ENCODE measurements around the gene ABCF1. TPM values are rescaled to one million over a fixed set of nuclear protein-coding genes. Genes with fewer than 3 reads are reported as not detected.

Gene ABCF1
- total and polyA plus RNA-seq, 3 donors from 2014 or later, result 63.2 to 104 (median 67.1) TPM

DNA sequence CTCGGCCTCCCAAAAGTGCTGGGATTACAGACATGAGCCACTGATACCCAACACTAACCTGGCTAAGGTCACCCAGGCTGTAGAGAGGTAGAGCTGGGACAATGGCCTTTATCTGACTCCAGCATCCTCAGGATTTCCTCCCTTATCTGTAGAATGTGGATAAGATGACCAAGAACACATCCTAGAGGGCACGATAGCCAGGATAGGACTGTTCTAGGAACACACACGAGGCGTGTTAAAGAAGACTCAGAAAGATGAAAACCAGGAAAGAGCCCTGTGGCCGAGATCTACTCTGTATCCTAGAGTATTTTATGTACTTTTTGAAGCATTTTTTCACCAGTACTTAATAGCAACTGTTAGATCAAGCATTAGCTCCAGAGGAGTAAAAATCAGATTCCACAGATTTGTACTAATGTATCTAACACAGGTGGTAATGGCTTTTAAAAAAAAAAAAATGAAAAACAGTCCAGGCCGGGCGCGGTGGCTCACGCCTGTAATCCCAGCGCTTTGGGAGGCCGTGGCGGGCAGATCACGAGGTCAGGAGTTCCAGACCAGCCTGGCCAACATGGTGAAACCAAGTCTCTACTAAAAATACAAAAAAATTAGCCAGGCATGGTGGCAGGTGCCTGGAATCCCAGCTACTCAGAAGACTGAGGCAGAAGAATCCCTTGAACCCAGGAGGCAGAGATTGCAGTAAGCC, 28.5 kb downstream of the ABCF1 start:
- TF ChIP-seq, protein P1, sequence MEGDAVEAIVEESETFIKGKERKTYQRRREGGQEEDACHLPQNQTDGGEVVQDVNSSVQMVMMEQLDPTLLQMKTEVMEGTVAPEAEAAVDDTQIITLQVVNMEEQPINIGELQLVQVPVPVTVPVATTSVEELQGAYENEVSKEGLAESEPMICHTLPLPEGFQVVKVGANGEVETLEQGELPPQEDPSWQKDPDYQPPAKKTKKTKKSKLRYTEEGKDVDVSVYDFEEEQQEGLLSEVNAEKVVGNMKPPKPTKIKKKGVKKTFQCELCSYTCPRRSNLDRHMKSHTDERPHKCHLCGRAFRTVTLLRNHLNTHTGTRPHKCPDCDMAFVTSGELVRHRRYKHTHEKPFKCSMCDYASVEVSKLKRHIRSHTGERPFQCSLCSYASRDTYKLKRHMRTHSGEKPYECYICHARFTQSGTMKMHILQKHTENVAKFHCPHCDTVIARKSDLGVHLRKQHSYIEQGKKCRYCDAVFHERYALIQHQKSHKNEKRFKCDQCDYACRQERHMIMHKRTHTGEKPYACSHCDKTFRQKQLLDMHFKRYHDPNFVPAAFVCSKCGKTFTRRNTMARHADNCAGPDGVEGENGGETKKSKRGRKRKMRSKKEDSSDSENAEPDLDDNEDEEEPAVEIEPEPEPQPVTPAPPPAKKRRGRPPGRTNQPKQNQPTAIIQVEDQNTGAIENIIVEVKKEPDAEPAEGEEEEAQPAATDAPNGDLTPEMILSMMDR (IDR thresholded peaks at IDR 0.05), result no peak
- Histone ChIP-seq H3K4me1 (no peaks in the 10 kb centered on the region), H3K36me3 (ENCODE audit: low read depth, missing control alignments) (no peaks in the 10 kb centered on the region), H3K9me3 (no peaks in the 10 kb centered on the region), H3K27ac (no peak overlapping the region), H3K4me3 (no peak overlapping the region), H3K27me3 (no peaks in the 10 kb centered on the region)
- intact Hi-C loops (cut with DNase I; ENCODE audit: low total_unique reads), result loop anchor here (10.0 kb wide), 1 partner anchor 115 kb away; the partner anchor contains the start of gene HLA-E
- WGBS, 2 donors, result 75 to 82% methylated on average over 13 of the region's 13 CpGs
- no peak for DNase-seq

DNA sequence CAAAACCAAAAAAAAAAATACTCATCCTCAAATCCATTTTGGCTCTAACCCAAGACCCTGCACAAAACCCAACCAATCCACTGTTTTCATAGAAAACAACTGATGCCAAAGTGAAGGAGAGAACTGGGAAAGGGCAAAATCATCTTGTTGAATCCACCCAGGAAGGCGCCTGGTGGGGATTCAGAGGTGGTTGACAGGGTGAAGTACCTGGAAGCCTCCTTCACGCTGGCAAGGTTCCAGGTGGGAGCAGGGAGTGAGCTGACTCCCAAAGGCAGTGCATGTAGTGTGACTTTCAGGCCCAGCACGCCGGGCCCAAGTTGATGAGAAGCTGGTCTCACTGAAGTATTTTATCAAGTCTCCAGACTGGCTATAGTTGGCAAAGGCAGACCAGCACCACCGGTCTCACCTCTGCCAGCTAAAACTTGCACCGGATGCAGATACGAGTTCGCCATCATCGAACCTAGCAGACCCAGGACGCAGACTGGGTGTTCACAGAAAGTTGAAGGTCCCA, 29.3 kb downstream of the ABCF1 start:
- Histone ChIP-seq H3K9me3 (no peaks in the 10 kb centered on the region), H3K27ac (no peak overlapping the region), H3K4me1 (no peaks in the 10 kb centered on the region), H3K4me3 (no peak overlapping the region), H3K27me3 (no peaks in the 10 kb centered on the region), H3K36me3 (ENCODE audit: low read depth, missing control alignments) (no peaks in the 10 kb centered on the region)
- DNase-seq, result no peak
- 77 to 78% methylated on average over 10 of the region's 10 CpGs for WGBS, 2 donors
- intact Hi-C loops (cut with DNase I; ENCODE audit: low total_unique reads), result loop anchor here (10.0 kb wide), 1 partner anchor 116 kb away; the partner anchor contains the start of gene HLA-E
- TF ChIP-seq POLR2A (IDR thresholded peaks at IDR 0.05), result no peak
- TF ChIP-seq, protein P1 (IDR thresholded peaks at IDR 0.05), result no peak

DNA sequence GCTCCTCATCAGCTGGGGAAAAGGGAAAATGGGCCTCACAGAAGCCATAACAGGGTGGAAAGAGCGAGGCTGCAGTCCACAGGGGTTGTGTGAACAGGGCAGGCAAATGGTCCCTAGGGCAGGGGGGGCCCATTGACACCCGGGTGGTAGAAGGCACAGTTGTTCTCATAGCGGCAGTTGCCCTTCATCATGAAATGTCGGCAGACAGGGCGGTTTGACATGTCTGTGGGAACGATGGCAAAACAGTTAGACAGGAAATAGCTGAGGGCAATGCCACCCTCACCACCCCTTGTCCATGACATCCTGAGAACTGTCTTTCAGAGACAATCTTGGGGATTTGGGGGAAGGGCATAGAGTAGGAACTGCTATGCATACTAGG, 30.2 kb downstream of the ABCF1 start:
- no peak for DNase-seq
- no peak overlapping the region for H3K27ac ChIP-seq
- H3K27me3 ChIP-seq, result no peaks in the 10 kb centered on the region
- H3K9me3 ChIP-seq, result no peaks in the 10 kb centered on the region
- TF ChIP-seq, protein P1 (IDR thresholded peaks at IDR 0.05), result no peak
- TF ChIP-seq POLR2A (IDR thresholded peaks at IDR 0.05), result no peak
- H3K4me3 ChIP-seq, result no peak overlapping the region
- intact Hi-C loops (cut with DNase I; ENCODE audit: low total_unique reads), result loop anchor here (10.0 kb wide), 1 partner anchor 117 kb away; the partner anchor contains the start of gene HLA-E
- WGBS, 2 donors, result 67 to 74% methylated on average over 6 of the region's 6 CpGs
- H3K36me3 ChIP-seq (ENCODE audit: low read depth, missing control alignments), result no peaks in the 10 kb centered on the region
- no peaks in the 10 kb centered on the region for H3K4me1 ChIP-seq

DNA sequence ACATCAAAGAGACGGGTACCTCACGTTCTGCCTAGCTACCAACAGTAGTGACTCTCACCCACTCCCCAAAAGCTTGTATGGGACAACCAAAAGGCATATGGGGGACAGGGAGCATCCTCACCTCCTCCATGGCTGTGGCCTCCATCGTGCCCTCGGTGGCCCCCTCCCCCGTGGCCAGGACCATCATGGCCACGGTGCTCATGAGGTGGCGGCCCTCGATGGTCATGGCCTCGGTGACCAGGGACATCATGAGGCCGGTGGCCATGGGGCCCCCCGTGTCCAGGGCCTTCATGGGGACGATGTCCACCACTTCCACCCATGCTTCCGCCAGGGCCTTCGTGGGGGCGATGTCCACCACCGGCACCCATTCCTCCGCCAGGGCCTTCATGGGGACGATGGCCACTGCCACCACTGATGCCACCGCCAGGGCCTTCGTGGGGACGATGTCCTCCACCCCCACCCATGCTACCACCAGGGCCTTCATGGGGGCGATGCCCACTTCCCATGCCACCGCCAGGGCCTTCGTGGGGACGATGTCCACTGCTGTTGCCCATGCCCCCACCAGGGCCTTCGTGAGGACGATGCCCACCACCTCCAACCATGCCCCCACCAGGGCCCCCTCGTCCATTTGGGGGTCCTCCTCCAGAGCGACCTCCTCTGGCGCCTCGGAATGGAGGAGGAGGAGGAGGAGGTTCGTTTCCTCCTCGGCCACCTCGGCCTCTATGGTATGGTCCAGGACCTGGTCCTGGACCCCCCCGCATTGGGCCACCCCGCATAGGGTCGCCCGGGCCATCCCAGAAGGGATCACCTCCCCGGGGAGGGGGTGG, 30.8 kb downstream of the ABCF1 start:
- Histone ChIP-seq H3K36me3 (ENCODE audit: low read depth, missing control alignments) (no peaks in the 10 kb centered on the region), H3K4me1 (no peaks in the 10 kb centered on the region), H3K27me3 (no peaks in the 10 kb centered on the region), H3K27ac (no peak overlapping the region), H3K4me3 (no peak overlapping the region), H3K9me3 (no peaks in the 10 kb centered on the region)
- intact Hi-C loops (cut with DNase I; ENCODE audit: low total_unique reads), result loop anchor here (10.0 kb wide), 1 partner anchor 117 kb away; the partner anchor contains the start of gene HLA-E
- TF ChIP-seq, protein P1 (IDR thresholded peaks at IDR 0.05), result no peak
- no peak for TF ChIP-seq POLR2A (IDR thresholded peaks at IDR 0.05)
- 90 to 94% methylated on average over 21 to 38 of the region's 39 CpGs for WGBS, 2 donors
- DNase-seq, result no peak
